T-helper 1 cell (primary cell): ENCODE measurements around the gene ENTR1.
A peak's percentile ranks its signal among the peaks of the same experiment; 100 is the strongest.
"Not testable (repeated sequence)": the region's sequence is repeated elsewhere in the genome, so short reads cannot be mapped to it uniquely, and the experiment has no call there.

Experiments used
- DNase-seq, 5 donors: peaks; one replicate each; pipeline ENCODE4 v3.0.0-alpha.2; 2012 to 2020

ENTR1 gene

DNA sequence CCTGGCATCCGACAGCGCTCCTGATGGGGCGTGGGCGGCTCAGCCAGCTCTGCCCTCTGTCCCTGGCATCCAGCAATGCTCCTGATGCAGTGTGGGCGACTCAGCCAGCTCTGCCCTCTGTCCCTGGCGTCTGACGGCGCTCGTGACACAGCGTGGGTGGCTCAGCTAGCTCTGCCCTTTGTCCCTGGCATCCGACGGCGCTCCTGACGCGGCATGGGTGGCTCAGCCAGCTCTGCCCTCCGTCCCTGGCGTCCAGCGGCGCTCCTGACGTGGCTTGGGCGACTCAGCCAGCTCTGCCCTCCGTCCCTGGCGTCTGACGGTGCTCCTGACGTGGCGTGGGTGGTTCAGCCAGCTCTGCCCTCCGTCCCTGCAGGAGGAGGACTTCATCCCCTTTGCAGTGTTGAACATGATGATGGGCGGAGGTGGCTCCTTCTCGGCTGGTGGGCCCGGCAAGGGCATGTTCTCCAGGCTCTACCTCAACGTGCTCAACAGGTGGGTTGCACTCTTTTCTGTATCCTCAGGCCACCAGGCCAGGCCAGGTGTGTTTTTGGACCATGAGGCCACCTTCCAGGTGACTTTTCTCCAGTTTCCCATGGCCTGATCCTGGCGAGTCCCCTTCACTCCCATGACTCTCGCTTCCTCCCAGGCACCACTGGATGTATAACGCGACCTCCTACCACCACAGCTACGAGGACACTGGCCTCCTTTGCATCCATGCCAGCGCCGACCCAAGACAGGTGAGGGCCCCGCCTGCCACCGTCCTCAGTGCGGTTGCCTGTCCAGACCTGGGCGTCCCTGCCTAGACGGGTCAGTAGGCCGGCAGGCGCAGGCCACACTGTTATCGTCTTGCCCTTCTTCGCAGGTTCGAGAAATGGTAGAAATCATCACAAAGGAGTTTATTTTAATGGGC lies 8.0 kb upstream of the ENTR1 start:
- no peak for DNase-seq

- no peak for DNase-seq
Observed at GRCh38 chr9:136416914-136417313, 6.5 kb upstream of the ENTR1 start.

DNA sequence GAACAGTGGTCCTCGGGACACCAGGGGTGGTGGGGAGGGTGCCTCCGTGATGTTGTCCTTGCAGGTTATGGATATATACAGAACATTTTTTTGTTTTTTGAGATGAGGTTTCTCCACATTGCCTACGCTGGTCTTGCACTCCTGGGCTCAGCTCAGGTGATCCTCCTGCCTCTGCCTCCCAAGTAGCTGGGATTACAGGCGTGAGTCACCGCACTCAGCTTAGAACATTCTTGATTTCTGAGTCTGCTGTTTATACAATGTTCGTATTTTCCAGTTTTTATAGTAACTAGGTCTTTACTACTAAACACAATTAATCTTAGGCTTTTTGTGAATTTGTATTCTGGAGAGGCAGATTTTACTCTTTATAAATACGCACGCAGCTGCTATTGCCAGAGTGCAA lies 6.0 kb upstream of the ENTR1 start:
- no peak for DNase-seq

- DNase-seq, result no peak
Observed at GRCh38 chr9:136412962-136413361, 2.5 kb upstream of the ENTR1 start.

DNA sequence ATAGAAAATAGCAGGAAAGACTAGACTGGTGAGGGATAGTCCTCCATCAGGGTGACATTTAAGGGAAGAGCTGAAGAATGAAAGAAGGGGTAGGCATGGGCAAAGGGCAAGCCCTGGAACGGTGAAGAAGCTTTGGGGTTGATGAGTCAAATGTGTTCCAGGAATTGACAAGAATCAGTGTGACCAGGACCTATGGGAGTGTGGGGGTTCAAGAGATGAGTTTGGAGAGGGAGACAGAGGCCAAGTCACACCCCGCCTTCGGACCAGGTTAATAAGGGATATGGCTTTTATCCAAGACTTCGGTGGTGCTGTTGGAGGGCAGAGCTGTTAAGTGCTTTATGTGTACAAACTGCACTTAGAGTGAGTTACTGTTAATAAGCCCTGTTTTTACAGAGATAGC lies 964 bp upstream of the ENTR1 start:
- DNase-seq, result no peak

DNA sequence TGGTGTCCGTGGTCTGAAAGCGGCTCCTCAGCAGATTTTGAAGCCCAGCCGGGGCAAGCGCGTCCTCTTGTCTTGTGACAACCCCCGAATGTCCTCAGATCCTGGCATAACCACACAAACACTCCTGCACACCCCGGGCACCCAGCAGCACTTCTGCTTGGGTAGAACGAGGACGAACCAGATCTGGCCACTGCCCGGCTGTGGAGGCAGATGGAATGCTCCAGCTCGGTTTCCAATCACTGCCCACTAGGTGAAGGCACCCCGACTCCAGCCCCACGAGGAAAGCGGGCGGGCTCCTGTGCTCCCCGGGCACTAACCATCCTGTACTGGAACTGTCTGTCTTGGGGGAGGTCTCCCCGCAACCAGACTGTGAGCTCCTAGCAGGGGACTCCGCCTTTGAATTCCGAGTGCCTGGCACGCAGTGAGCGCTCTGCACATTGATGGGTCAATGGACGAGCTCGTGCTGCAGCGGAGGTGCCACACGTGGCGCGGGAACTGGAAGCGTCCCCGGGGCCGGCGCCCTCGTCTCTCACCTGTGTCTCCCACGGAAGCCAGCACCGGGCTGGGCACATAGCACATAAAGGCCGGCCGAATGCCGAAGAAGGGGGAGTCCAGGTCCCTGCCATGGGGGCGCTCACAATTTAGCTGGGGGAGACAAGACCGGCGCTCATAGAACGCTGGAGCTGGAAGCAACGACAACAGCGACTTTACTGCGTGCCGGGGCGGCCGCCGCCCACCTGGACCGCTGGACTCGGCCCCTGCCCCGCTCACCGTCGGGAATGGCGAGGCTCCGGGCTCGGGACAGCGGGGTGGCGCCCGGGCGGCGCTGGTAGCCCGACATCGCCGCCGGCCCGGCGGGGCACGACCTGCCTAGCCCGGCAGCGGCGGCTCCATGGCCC lies 608 bp downstream of the ENTR1 start:
- DNase-seq, result peak in 2 of 5 donors; percentile 25 to 45

GRCh38 chr9:136407911-136408310 lies 2.5 kb downstream of the ENTR1 start:
- DNase-seq, result no peak

GRCh38 chr9:136407061-136407460 lies 3.4 kb downstream of the ENTR1 start:
- DNase-seq, result not testable (repeated sequence)

- not testable (repeated sequence) for DNase-seq
Observed at GRCh38 chr9:136405904-136406303, 4.5 kb downstream of the ENTR1 start.

- DNase-seq, result no peak
Observed at GRCh38 chr9:136405481-136405880, 4.9 kb downstream of the ENTR1 start.

DNA sequence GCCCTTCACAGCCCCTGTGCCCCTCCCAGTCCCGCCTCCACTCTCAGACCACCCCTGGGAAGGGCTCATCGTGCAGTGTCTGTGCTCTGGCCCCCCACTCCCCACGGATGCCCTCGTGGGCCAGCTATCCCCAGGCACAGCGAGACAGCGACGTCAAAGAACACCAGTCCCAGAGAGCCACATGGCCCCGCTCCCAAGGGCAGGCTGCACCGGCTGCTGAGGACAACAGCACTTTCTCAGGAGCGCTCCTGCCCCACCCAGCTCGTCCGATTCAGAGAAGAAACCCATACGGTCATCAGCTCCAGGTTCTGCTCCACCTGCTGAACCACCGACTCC lies 5.6 kb downstream of the ENTR1 start:
- DNase-seq, result no peak

DNA sequence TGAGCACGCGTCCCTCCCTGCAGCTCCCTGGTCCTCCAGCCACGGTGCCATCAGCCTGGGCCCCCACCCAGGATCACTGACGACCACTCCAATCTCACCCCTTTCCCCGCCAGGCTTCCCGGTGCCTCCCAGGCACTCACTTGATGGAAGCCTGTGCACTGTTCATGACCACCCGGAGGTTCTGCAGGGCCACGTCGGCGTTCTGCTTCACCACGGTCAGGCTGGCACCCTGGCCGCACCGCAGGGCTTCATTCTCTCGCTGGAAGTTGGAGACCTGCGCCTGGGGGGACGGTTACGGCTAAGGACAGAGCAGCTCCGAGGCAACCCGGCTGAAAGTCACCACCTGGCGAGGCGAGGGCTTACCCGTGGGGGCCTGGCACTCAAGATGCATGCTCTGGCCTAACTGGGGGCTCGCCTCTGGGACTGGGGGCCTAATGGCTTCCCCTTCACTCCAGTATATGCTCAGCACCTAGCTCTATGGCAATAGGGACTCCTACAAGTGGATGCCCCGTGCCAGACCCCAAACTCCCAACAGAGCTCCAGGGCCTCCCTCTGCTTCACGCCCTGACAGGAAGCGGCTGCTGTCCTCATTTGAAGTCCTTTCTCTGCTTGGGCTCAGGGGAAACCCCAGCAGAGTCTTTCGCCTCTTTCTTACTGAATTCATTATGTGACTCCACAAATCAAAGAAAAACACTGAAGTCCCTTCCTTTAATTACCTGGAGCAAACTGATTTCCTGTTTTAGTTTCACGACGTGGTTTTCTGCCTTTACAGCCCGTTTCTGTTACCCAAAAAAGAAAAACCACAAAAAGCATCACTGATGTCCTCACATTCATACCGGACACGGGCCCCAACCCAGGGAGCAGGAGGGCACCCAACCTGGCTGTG lies 6.3 kb downstream of the ENTR1 start:
- peak in 3 of 5 donors; percentile 19 to 57 (median 29) for DNase-seq

DNA sequence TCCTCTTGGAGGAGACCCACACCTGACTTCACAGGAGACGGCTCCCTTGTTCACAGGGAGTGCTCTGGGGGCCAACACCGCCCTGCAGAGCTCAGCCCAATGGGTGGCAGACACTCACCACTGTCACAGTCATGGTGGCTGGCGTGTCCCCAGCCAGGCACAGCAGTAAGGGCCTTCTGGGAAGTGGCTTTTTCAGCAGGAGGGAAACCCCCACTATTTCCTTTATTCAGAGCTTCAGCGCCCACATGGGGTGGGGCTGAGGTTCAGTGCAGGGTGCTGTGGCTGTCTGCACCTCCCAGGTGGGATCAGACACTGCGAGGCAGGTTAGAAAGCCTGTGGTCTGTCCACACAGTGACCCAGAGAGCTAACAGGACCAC lies 6.9 kb downstream of the ENTR1 start:
- peak; percentile 56 to 85 (median 65) for DNase-seq

DNA sequence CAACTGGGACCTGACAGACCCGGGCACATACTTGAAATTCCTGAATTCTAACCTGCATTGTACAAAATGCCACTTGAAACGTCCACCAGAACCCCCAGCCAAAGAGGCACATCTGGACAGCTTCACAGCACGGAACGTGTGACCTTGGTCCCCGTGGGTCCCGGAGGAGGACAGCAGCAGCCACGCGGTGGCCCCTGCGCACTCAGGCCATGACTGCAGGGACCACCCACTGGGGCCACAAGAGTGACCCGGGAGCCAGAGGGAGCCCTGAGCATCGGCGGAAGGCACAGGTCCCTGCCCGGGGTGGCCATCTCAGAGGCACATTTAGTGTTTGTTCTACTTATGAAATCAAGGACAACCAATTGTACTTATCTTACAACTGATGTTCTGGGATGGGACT lies 8.3 kb downstream of the ENTR1 start:
- no peak for DNase-seq

- DNase-seq, result no peak
Observed at GRCh38 chr9:136401173-136401922, 9.1 kb downstream of the ENTR1 start.

DNA sequence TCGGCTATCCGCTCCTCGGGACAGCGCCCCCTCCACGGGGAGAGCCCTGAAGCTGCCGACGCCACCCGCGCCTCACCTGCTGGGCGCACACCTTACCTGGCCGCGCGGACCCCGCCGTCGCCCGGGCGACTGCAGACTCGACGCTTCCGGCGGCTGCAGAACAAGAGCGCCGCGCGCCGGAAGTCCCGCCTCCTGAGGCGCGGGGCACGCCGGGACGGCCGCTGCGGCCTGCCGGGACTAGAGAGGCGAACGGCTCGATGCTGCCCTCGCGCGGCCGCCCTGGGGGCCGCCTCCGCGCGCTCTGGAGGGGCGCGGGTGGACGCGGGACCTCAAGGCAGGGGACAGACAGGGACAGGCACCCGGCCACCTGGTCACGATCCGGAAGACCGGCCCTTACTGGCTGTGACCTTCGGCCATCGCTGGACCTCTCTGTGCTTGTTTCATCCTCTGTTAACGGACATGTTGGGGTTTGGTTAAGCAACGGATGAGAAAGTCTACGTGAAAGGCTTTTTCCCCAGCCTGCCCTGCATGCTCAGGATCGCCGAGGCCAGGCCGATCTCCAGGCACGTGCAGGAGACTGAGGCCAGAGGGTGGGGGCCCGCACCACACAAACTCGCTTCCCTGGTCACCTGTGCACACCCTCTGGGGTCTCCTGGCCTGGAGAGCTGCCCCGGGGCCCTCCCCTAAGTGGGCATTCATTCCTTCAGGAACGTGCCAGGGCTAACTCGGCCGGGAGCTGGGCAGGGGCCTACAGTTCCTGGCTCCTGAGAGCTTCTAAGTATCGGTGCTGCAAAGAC lies 10.2 kb downstream of the ENTR1 start, which contains the start of gene SNAPC4:
SNAPC4 (minus strand) TSS at position 133 of the 797 bp plus-strand sequence. CDS start 1,742 bp downstream, outside the sequence.
- peak; percentile 74 to 90 (median 78) for DNase-seq

GRCh38 chr9:136399176-136400037 lies 11.0 kb downstream of the ENTR1 start:
- peak in 3 of 5 donors; percentile 32 to 42 (median 33) for DNase-seq

- no peak for DNase-seq
Observed at GRCh38 chr9:136398286-136398685, 12.1 kb downstream of the ENTR1 start.

GRCh38 chr9:136397643-136398042 lies 12.8 kb downstream of the ENTR1 start:
- DNase-seq, result no peak

GRCh38 chr9:136396219-136396515 lies 14.2 kb downstream of the ENTR1 start:
- DNase-seq, result no peak
